Measurements from ENCODE around the gene MXRA8.
"Not testable (repeated sequence)": the region's sequence is repeated elsewhere in the genome, so short reads cannot be mapped to it uniquely, and the experiment has no call there.

The MXRA8 gene, protein sequence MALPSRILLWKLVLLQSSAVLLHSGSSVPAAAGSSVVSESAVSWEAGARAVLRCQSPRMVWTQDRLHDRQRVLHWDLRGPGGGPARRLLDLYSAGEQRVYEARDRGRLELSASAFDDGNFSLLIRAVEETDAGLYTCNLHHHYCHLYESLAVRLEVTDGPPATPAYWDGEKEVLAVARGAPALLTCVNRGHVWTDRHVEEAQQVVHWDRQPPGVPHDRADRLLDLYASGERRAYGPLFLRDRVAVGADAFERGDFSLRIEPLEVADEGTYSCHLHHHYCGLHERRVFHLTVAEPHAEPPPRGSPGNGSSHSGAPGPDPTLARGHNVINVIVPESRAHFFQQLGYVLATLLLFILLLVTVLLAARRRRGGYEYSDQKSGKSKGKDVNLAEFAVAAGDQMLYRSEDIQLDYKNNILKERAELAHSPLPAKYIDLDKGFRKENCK

DNA sequence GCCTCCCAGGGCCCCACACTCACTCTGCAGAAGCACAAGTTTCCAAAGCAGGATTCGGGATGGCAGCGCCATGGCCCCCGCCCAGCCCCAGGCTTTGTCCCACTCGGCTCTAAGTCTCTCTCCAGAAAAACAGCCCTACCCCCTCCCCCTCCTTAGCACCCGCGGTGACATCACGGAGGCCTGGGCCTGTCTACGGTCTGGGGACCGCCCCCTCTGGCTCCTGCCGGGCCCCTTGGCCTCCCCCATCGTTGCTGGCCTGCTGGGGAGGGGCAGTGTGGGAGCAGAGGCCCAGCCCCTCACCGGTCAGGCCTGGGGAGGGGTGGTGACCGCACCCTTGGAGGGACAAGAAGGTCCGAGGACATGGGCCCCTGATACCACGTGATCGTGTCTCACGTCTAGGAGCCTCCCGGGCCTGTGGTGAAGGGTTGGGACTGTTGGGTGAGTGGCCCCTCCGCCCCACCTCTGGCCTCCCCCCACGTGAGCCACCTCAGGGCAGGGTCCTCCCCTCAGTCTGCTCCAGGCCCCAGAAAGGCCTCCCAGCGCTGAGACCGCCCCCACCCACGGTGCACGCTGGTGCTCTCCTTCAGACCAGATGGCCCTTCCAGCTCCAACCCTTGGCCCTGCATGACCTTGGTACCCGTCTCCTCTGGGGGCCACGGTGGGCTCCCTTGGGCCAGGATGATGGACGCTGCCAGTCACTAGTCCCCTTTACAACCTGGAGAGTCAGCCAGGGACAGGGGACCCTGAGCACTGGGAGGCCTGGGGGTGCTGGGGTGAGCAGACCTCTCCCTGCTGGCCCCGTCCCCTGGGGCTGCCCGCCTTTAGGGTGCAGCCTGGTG lies at the start of gene MXRA8:
TSS of gene MXRA8 (minus strand) at position 123 of the 839 bp plus-strand sequence. CDS start at position 72, 51 bp downstream.
- DNase-seq: no peak

DNA sequence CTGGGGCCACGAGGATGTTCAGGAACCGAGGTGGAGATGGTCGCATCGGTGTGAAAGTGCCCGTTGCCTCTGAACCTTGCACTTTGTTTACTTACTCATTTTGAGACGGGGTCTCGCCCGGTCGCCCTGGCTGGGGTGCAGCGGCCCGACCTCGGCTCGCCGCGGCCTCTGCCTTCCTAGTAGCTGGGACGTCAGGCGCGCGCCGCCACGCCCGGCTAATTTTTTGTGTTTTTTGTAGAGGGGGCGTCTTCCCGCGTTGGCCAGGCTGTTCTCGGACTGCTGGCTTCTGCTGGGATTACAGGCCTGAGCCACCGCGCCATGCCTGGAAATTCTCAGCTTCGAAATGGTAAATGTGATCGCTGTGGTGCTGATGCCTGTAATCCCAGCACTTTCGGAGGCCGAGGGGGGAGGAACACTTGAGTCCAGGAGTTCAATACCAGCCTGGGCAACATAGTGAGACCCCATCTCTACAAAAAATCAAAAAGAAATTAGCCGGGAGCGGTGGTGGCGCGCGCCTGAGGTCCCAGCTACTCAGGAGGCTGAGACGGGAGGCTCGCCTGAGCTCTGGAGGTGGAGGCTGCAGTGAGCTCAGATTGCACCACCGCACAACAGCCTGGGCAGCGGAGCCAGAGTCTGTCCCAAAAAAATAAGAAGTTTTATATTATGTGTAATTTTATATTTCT lies 49.4 kb upstream of the MXRA8 start:
- DNase-seq: no peak

DNA sequence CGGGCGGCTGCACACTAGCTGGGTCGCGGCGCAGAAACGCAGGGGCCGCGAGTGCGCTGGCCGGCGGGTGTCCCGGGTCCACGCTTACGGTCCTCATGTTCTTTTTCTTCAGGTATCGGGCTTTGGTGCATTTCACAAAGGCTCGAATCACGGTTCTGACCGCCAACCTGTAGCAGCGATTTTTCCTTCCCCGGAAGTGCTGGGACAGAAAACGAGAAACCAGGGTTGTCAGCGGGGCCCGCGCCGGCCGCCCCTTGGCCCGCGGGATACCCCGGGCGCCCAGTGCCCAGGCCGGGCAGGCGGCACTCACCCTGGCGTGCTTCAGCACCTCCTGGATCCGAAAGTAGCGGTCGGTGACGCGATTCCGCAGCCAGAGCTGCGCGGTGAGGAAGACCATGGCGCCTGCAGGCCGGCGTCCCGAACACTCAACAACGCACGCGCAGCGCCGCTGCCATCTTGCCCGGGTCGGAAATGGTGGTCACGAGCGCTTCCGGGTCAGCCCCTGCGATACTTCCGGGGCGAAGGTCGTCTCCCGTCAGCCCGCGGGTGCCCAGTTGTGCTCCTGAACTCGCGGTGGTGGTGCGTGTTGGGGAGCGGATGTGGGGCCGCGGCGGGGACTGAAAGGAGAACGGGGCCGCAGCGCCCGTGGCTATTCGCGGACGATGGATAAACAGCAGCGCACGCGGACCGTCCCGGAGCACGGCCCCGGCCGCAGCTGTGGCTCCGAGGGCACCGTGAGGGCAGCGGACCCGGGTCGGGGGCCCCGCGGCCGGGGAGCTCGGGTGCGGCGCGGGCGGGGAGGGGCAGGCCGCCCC lies 48.7 kb upstream of the MXRA8 start, which contains the start of gene MRPL20:
TSS of gene MRPL20 (minus strand) at position 473 of the 815 bp plus-strand sequence. CDS start at position 397, 76 bp downstream.
- peak; percentile 71 for DNase-seq

DNA sequence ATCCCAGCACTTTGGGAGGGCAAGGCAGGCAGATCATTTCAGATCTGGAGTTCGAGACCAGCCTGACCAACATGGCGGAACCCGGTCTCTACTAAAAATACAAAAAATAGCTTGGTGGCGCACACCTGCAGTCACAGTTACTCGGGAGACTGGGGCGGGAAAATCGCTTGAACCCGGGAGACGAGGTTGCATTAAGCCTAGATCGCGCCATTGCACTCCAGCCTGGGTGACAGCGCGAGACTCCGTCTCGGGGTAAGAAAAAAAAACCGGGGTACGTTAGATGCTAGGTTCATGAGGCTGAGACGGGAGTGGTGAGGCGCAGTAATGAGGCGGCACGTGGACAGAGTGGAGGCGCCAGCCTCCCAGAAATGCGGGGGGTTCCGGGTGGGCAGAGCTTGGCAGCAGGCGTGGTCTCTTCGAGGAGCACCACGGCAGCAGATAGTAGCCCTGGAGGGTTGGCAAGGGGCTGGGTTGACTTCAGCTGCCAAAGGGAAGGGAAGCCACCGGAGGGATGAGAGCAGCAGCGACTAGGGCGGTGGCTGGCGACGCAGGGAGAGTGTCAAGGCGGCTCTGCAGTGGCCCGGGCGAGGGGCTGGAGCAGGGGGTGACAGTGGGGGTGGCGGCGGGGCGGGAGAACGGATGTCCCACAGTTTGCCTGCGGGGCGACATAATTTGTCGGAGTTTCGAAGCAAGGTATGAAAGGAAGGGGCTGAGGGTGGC lies 47.9 kb upstream of the MXRA8 start:
- no peak for DNase-seq

DNA sequence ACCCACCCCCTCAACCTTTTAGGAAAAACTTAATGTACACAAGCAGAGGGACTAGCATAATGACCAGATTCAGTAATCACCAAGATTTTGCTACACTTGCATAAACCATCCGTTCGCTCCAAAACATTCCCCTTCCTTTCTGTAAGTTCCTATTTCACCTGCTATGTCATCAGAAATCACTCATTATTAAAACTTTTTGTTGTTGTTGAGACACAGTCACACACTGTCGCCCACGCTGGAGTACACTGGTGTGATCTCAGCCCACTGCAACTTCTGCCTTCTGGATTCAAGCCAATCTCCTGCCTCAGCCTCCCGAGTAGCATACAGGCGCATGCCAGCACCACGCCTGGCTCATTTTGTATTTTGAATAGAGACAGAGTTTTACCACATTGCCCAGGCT lies 45.3 kb upstream of the MXRA8 start:
- DNase-seq: no peak

DNA sequence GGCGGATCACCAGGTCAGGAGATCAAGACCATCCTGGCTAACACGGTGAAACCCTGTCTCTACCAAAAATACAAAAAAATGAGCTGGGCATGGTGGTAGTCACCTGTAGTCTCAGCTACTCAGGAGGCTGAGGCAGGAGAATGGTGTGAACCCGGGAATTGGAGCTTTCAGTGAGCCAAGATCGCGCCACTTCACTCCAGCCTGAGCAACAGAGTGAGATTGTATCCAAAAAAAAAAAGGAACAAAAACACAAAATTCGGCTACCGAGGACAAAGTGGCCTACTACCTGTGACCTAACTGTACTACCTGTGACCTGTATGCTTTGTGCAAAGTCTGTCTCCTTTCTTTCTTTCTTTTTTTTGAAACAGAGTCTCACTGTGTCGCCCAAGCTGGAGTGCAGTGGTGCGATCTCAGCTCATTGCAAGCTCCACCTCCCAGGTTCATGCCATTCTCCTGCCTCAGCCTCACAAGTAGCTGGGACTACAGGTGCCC lies 44.6 kb upstream of the MXRA8 start:
- not testable (repeated sequence) for DNase-seq

DNA sequence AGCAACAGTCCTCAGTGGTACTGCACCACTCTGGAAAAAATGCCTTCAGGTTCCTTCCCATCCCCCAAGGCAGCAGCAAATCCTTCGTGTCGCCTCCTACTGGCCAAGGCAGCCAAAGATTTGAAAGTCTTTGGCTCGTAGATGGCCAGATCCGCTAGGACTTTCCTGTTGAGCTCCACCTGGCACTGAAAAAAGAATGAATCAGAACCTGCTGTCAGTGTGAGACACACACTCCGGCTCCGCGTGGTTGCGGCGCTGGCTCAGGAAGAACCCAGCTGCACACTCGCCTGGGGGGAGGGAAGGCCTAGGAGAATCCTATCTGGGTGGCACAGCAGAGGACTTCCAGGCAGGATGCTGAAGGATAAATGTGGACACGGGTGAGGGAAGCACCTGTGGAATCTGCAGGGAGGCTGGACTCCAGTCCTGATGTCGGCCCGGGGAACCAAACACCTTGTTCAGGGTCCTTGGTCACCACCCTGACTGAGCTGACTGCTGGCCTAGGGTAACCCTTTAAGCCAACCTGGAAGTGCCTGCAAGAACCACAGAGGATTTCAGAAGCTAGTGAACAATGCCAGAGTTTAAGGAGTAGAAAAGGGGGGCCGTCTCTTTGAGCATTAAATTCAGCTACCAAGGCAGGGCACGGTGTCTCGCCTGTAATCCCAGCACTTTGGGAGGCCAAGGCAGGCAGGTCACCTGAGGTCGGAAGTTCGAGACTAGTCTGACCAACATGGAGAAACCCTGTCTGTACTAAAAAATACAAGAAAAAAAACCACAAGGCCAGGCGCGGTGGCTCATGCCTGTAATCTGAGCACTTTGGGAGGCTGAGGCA lies 43.9 kb upstream of the MXRA8 start:
- no peak for DNase-seq

DNA sequence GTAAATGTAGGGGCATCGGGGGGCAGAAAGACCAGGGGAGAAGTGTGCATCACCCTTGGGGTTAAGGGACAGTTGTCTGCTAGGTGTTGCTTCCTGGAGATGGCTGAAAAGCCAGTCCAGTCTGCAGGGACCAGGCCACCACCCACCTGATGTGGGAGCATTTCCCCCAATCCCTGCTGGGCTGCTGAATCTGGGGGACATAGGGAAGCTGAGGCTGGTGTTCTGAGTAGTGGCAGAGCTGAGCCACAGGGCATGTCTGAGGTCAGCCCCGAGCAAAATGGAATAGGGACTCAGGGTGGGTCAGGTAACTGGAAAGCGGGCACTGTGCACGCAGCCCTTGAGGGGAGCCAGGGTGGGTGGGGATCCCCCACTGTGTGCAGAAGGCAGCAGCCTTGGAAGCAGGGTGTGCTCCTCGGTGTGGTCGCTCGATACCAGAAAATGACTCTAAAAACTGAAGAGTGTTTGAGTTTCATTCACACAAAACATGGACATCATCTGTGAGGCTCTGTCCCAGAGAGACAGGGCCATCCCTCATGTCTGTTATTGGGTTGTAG lies 43.2 kb upstream of the MXRA8 start:
- DNase-seq: no peak

DNA sequence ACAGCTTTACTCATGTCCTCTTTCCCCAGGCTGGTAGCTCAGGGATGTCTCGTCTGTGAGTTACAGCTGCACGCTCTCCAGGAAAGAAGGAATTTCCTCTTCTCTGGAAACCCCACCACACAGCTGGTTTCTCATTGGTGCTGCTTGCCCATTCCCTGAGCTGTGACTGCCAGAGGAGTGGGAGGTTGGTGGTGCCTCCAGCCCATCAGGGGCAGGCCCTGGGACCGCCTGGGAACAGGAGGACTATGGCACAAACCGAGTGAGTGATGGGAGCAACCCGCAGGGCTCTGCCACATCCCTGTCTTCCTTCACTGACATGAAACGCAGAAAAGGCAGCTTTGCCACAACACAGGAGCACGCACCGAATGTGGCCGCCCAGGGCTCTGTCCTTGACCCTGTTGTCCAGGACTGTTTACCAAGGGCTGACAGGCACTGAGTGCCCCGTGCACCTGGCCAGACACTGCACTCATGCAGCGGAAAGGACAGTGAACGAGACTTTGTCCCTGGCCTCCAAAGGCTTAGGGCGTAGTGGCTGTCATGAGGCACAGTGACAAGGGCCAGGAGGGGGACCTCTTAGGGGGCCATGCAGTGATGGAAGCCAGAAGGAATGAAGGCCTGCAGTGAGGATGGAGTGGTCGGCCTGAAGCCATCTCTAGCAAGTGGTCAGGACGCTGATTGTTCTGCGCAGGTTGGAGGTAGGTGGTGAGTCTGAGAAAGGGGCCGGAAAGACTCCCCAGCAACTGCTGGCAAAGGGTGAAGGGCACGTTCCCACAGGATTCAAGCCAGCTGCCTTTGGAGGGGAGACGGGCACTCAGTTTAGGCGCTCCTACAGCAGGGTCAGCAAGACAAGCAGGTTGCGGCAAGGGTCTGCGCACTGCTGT lies 42.5 kb upstream of the MXRA8 start:
- no peak for DNase-seq

DNA sequence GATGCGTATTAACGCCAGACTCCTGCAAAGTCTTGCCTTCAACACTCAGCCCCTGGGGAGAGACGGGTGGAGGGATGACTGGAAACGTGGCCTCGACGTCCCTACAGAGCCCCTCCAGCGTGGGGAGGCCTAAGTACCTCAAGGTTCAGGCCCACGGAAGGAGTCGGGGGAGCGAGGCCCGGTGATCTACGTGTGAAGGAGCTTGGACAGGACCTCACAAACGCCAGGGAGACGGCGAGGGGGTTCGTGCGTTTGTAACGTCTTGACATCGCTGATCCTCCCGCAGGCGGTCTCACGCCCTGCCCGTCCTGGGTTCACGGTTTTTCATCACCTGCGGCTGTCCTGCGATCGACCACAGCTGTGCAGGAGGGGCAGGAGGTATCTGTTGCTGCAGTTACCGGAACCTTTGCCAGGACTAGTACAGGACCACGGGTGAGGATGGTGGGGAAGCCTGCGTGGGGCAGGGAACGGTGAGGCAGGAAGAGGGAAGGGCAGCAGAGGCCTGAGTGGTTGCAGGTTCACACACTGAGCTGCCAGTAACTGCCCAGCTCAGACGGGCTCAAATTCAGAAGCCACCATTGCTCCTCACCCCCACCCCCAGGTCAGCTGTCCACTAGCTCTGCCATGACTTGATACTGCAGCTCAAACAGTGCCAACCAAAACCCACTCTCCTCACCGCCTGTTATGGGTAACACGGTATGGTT lies 41.7 kb upstream of the MXRA8 start:
- DNase-seq: no peak

DNA sequence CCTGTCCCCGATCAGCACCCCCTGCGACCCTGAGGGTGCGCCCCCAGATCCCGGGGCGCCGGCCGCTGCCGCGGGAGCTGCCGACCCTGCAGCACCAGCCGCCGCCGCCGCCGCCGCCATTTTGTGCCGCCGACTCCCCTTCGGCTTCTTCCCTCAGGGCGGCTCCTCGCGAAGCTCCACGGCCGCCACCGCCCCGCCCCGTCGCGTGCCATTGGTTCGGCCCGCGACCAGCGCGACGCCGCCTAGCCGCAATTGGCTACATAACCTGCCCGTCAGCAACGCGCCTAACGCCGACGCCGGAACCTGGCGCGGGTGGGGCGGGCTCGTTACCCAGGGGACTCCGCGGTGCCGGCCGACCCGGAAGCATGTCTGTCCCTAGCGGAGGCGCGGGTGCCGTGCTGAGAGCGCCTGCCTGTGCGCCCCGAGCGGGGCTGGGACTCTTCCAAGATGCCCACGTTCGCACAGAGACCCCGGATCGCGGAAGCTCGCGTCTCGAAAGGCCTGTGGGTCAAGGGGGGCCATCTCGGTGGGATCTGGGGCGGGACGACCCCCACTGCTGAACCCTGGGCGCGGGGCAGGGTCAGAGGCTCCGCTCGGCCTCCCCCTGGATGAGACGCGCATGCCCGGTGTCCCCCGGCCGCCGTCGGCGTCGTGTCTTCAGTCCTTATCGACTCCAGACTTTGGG lies 41.0 kb upstream of the MXRA8 start, which contains the start of gene CCNL2:
TSS of gene CCNL2 (minus strand) at position 149 of the 685 bp plus-strand sequence. CDS start at position 120, 29 bp downstream.
- peak; percentile 89 for DNase-seq

DNA sequence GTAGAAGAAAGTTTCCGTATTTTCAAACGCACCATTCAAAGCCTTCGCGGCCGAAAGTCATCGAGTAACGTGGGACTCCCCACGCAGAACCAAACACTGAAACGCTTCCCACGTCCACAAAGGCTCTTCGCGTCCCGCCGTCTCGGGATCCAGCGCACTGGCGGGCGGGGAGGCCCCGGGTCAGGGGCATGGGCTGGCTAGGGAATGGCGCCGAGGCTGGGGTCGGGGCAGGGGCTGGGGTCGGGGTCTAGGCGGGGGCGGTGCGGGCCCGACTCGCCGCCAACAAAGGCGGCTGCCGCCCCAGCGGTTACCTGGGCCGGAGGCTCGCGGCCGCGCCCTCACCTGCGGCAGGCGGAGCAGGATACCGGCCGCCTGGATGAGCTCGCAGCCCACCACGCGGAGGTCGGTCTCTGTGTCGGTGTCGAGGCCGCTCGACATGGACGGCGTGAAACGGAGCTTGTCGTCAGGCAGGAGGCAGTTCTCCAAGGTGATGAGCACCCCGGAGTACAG lies 40.4 kb upstream of the MXRA8 start:
- DNase-seq: no peak

DNA sequence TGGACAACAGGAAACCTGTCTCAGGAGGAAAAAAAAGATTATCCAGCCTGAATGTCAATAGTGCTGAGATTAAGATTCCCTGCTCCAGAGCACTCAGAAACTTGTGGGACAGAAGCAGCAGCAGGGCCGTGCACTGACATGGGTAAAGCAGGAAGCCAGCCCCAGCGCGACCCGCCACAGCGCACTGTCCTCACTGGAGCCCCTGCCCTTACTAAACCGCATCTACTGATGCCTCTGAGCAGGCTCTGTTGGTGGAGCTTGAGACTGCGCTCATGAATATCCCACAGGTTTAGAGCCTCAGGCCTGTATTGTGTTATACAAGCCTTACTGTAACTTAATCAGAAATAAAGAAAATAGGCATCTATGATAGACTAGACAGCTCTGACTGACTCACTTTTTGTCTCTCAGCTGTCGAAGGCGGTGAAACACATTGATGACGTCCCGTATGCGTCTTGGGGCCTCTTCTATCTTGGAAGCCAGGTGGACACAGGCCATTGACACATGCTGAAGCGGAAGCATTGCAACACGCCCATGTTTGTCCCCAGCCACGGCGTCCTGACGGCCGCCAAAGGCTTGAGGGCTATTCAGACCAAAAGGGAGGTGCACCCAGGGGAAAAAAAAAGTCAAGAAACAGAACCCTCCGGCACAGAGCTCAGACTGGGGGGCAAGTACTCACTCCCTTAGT lies 39.6 kb upstream of the MXRA8 start:
- DNase-seq: no peak

DNA sequence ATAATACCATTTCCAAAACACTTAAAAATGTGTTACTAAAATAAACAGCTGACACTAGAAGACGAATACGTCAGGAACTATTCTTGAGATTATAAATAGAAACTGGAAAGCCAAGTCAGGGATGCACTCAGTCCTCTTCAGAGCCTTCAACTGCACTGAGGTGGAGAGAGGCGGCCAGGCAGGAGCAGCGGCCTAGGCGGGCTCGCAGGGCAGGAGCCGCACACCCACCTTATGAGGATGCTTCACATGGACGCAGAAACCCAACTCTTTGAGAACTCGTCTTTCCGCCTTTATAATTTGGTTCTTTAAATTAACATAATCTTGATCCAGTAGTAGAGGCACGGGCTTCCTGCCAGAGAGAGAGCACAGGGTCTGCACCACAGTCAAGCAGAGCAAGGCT lies 36.8 kb upstream of the MXRA8 start:
- DNase-seq: no peak

DNA sequence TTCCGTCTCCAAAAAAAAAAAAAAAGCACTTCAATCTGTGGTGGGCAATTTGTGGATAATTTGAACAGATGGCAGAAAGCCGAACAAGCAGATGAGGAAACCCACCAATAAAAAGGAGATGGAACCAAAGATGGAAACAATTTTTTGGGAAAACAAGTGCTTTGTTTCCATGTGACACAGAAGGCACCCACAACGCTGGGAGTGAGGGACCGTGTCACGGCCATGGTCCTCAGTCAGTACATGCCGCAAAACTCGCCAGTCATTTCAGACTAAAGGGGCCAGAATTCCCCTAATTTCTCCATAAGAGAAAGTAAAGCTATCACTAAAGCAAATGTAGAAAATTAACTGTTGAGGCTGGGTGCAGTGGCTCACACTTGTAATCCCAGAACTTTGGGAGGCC lies 35.8 kb upstream of the MXRA8 start:
- DNase-seq: no peak

DNA sequence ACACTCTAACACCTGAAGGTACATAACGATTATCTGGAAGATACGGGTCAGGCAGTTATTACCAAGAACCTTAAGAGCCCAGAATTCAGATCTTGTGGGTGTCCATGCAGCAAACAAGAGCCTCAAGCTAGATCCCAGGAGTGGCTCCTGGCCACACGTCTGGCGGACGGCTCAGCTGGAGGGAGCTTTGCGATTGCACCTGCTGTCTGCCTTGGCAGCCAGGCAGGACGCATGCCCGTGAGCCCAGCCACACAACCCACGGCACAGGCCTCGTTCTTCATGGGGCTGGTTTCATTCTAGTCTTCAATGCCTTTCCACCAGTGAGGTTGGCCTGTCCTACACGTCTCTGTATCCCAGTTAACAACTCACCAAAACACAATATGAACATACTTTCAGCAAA lies 35.1 kb upstream of the MXRA8 start:
- DNase-seq: no peak

DNA sequence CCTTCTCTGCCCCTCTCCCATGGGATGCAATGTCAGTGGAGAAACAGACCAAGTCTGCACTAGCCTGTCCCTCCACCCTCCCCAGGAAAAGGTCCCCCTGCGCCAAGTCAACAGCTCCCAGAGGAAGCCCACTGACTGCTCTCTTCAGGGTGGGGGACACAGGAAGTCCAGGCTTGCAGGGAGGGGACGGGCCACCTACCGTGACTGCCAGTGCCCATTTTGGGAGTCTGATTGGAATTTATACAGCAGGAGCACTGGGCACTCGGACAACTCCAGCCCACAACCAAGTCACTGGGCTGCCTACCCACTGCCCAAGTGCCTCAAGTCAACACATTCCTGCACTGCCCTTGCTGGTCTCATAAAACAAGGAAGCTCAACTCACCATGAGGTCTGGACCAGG lies 34.7 kb upstream of the MXRA8 start:
- no peak for DNase-seq

Measured in NCI-H1092 treated with DMSO at 0.1 percent for 48 hours (cell line).